Measurements from ENCODE around the gene BPIFB1.

Gene BPIFB1

DNA sequence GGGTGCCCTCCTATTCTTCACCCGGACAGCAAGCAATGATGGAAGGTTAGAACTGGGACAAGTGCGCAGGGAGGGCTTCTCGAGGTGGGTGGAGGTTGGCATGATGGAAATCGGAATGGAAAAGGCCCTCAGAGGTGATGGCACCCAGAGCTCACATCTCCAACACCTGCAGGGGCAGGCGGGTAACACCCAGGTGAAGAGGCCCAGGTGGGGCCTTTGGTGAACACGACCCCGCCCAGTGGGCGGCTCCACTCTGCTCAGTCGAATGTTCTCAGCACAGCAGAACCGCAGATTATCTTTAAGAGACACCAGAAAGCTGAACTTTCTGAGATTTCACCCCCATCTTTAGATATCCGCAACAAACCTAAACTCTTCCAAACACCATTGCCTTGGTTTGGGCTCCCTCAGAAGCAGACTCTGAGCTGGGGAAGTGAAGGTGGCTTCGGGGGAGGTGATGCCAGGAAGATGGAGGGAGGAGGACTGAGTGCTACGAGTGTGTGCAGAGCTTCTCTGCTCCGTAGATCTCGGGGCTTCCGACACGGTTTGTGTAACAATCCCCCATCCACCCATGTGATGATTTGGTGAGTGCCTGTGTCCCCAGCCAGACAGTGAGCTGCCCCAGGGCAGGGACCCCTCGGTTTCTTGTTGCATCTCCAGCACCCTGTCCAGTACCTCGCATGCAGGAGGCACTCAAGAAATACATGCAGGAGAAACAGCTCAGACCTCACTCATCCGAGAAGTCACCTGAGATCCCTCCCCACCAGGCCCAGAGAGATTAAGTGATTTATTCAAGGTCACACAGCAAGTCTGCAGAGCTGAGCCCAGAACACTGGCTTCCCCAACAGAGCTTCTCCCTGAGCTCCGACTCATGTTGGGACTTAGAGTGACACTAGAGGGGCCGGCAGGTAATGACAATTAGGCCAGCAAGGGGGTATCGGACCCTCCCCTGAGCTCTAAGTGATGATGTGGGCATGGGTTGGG lies 45.4 kb downstream of the BPIFB1 start:
- POLR2A ChIA-PET: no interaction called here
- Histone ChIP-seq H3K36me3 (ENCODE audit: control insufficient read depth in 2 of 2, insufficient read depth in 1 of 2, low read length in 2 of 2) (no peaks in the 10 kb centered on the region), H3K4me3 (ENCODE audit: low read depth, low read length) (no peak overlapping the region), H3K27ac (ENCODE audit: extremely low read depth, low read depth, low read length) (no peak overlapping the region), H3K9me3 (ENCODE audit: control insufficient read depth, insufficient read depth, low read depth, low read length) (no peaks in the 10 kb centered on the region), H3K4me1 (ENCODE audit: control insufficient read depth, insufficient read depth, low read length) (no peaks in the 10 kb centered on the region)
- TF ChIP-seq ZNF610 (tag by site-specific recombination; IDR thresholded peaks at IDR 0.05; ENCODE audit: borderline replicate concordance) (no peak), ZNF768 (tag by site-specific recombination; IDR thresholded peaks at IDR 0.05) (no peak), KLF1 (tag by site-specific recombination; IDR thresholded peaks at IDR 0.05) (peak; percentile 56), SETDB1 (IDR thresholded peaks at IDR 0.05; ENCODE audit: insufficient read length, low read length) (no peak)
- TF ChIP-seq, protein P1, sequence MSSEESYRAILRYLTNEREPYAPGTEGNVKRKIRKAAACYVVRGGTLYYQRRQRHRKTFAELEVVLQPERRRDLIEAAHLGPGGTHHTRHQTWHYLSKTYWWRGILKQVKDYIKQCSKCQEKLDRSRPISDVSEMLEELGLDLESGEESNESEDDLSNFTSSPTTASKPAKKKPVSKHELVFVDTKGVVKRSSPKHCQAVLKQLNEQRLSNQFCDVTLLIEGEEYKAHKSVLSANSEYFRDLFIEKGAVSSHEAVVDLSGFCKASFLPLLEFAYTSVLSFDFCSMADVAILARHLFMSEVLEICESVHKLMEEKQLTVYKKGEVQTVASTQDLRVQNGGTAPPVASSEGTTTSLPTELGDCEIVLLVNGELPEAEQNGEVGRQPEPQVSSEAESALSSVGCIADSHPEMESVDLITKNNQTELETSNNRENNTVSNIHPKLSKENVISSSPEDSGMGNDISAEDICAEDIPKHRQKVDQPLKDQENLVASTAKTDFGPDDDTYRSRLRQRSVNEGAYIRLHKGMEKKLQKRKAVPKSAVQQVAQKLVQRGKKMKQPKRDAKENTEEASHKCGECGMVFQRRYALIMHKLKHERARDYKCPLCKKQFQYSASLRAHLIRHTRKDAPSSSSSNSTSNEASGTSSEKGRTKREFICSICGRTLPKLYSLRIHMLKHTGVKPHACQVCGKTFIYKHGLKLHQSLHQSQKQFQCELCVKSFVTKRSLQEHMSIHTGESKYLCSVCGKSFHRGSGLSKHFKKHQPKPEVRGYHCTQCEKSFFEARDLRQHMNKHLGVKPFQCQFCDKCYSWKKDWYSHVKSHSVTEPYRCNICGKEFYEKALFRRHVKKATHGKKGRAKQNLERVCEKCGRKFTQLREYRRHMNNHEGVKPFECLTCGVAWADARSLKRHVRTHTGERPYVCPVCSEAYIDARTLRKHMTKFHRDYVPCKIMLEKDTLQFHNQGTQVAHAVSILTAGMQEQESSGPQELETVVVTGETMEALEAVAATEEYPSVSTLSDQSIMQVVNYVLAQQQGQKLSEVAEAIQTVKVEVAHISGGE (tag by site-specific recombination; conservative IDR thresholded peaks at IDR 0.05; ENCODE audit: low read depth): no peak
- CTCF ChIA-PET: interaction anchor here (0.6 to 1.6 kb wide), 2 partner anchors 27 to 640 kb away, joined by 4 to 5 read pairs; no protein-coding TSS in a partner anchor

DNA sequence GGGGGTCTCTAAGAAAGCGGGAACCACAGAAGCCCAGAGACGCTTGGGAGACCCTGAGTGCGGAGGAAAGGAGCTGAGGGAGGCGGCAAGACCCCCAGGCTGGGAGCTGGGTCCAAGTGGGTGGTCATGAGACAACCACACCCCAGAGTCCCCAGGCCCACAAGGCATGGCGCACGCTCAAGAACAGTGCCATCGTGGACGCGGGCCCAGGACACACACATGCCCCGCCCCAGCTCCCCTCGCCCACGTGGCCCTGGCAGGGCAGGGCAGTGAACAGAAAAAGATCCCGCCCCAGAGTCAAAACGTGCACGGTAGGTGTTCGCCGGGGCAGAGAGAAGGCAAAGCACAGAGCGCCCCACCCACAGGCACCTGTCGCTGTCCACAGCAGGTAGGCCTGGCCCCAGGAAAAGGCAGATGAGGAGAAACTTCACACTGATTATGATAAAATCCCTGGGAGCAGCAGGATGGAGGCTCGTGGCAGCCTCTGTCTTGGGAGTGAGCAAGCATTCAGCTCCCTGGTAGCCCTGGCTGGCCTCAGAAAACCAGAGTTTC lies 50.0 kb downstream of the BPIFB1 start:
- ChIA-PET CTCF (no interaction called here), POLR2A (no interaction called here)
- H3K27ac ChIP-seq (ENCODE audit: extremely low read depth, low read depth, low read length): no peak overlapping the region
- H3K4me1 ChIP-seq (ENCODE audit: control insufficient read depth, insufficient read depth, low read length): no peaks in the 10 kb centered on the region
- no peaks in the 10 kb centered on the region for H3K9me3 ChIP-seq (ENCODE audit: control insufficient read depth, insufficient read depth, low read depth, low read length)
- H3K4me3 ChIP-seq (ENCODE audit: low read depth, low read length): no peak overlapping the region
- TF ChIP-seq ZNF777 (tag by site-specific recombination; IDR thresholded peaks at IDR 0.05; ENCODE audit: borderline replicate concordance): no peak
- peak; percentile 90 for TF ChIP-seq SCRT2 (tag by site-specific recombination; IDR thresholded peaks at IDR 0.05)
- peak; percentile 70; the same call in 1 of the 2 replicates for TF ChIP-seq SCRT1 (tag by site-specific recombination; IDR thresholded peaks at IDR 0.05; ENCODE audit: borderline replicate concordance)
- TF ChIP-seq, protein P2, sequence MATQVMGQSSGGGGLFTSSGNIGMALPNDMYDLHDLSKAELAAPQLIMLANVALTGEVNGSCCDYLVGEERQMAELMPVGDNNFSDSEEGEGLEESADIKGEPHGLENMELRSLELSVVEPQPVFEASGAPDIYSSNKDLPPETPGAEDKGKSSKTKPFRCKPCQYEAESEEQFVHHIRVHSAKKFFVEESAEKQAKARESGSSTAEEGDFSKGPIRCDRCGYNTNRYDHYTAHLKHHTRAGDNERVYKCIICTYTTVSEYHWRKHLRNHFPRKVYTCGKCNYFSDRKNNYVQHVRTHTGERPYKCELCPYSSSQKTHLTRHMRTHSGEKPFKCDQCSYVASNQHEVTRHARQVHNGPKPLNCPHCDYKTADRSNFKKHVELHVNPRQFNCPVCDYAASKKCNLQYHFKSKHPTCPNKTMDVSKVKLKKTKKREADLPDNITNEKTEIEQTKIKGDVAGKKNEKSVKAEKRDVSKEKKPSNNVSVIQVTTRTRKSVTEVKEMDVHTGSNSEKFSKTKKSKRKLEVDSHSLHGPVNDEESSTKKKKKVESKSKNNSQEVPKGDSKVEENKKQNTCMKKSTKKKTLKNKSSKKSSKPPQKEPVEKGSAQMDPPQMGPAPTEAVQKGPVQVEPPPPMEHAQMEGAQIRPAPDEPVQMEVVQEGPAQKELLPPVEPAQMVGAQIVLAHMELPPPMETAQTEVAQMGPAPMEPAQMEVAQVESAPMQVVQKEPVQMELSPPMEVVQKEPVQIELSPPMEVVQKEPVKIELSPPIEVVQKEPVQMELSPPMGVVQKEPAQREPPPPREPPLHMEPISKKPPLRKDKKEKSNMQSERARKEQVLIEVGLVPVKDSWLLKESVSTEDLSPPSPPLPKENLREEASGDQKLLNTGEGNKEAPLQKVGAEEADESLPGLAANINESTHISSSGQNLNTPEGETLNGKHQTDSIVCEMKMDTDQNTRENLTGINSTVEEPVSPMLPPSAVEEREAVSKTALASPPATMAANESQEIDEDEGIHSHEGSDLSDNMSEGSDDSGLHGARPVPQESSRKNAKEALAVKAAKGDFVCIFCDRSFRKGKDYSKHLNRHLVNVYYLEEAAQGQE (tag by site-specific recombination; IDR thresholded peaks at IDR 0.05): peak; percentile 43; the same call in 1 of the 2 replicates
- no peaks in the 10 kb centered on the region for H3K36me3 ChIP-seq (ENCODE audit: control insufficient read depth in 2 of 2, insufficient read depth in 1 of 2, low read length in 2 of 2)

DNA sequence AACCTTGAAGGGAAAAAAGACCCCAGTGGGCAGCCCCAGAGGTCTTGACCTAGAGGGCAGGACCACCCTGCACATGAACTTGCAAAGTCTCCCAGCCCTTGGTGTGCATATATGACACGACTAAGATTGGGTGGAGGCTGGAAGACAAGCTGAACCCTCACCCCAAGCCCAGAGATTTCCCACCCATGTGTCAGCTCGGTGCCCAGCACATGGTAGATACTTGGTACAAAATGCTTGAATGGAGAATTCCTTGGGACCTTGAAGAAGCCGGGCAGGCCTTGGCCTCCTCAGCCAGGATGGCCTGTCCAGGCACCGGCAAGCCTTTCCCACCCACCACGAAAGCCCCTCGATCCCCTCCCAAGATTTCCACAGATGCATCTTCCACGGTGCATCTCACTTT lies 50.6 kb downstream of the BPIFB1 start:
- H3K4me1 ChIP-seq (ENCODE audit: control insufficient read depth, insufficient read depth, low read length): no peaks in the 10 kb centered on the region
- no peak overlapping the region for H3K27ac ChIP-seq (ENCODE audit: extremely low read depth, low read depth, low read length)
- H3K4me3 ChIP-seq (ENCODE audit: low read depth, low read length): no peak overlapping the region
- H3K36me3 ChIP-seq (ENCODE audit: control insufficient read depth in 2 of 2, insufficient read depth in 1 of 2, low read length in 2 of 2): no peaks in the 10 kb centered on the region
- H3K9me3 ChIP-seq (ENCODE audit: control insufficient read depth, insufficient read depth, low read depth, low read length): no peaks in the 10 kb centered on the region
- TF ChIP-seq ZNF211 (tag by site-specific recombination; IDR thresholded peaks at IDR 0.05; ENCODE audit: low read depth) (no peak), ZBTB17 (tag by site-specific recombination; IDR thresholded peaks at IDR 0.05) (no peak), ZNF121 (tag by site-specific recombination; IDR thresholded peaks at IDR 0.05) (no peak), ZNF596 (tag by site-specific recombination; IDR thresholded peaks at IDR 0.05) (no peak), HOXC10 (CRISPR knock-in tag; IDR thresholded peaks at IDR 0.05) (no peak), TCF7L2 (IDR thresholded peaks at IDR 0.05; ENCODE audit: borderline replicate concordance, low read depth, low read length) (no peak), ZNF354C (tag by site-specific recombination; IDR thresholded peaks at IDR 0.05; ENCODE audit: borderline replicate concordance, low read depth) (no peak), REPIN1 (tag by site-specific recombination; IDR thresholded peaks at IDR 0.05; ENCODE audit: low read depth) (no peak)
- ChIA-PET POLR2A (no interaction called here), CTCF (no interaction called here)
